B cell (primary cell): Measurements from ENCODE around the gene EDA2R.

Source experiments
- EZH2 ChIP-seq: IDR thresholded peaks from 2 replicates; pipeline ENCODE4 v1.6.1; 2012; ENCODE audit warnings: borderline replicate concordance, low read depth, mild to moderate bottlenecking, moderate library complexity, low read length; ENCODE audit not compliant: insufficient read depth, poor library complexity, severe bottlenecking
- TF ChIP-seq, protein P1 (sequence below): fragments of 200-600 bp; IDR thresholded peaks from one replicate; pipeline ENCODE4 v1.8.0; 2022; ENCODE audit warnings: antibody characterized with exemption, mild to moderate bottlenecking

DNA sequence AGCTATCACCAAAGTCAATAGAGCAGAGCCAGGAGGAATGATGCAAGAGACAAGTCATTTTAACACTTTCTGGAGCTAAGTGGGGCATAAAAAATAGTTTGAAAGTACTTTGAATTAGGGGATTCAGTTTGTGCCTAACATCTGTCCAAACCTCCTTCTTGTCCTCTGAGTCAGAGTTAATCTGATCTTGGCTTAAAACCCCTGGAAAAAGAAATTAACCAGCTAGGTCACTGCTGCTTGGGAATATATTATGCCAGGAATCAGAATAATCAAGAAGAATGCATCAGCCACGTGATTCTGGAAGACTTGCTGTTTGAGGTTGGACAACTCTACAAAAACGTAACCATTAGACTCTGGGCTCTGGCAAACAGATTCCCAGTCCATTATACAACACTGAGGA, 45.3 kb upstream of the EDA2R start:
- TF ChIP-seq, protein P1, sequence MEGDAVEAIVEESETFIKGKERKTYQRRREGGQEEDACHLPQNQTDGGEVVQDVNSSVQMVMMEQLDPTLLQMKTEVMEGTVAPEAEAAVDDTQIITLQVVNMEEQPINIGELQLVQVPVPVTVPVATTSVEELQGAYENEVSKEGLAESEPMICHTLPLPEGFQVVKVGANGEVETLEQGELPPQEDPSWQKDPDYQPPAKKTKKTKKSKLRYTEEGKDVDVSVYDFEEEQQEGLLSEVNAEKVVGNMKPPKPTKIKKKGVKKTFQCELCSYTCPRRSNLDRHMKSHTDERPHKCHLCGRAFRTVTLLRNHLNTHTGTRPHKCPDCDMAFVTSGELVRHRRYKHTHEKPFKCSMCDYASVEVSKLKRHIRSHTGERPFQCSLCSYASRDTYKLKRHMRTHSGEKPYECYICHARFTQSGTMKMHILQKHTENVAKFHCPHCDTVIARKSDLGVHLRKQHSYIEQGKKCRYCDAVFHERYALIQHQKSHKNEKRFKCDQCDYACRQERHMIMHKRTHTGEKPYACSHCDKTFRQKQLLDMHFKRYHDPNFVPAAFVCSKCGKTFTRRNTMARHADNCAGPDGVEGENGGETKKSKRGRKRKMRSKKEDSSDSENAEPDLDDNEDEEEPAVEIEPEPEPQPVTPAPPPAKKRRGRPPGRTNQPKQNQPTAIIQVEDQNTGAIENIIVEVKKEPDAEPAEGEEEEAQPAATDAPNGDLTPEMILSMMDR = no peak
- TF ChIP-seq EZH2 = no peak
